Activated T-helper 1 cell treated with Interleukin-2 at 50 U/mL for 16 hours (primary cell): ENCODE data around the gene NABP1.
"Not testable (repeated sequence)": the region's sequence is repeated elsewhere in the genome, so short reads cannot be mapped to it uniquely, and the experiment has no call there.

Source experiments
- DNase-seq: peaks from one replicate; pipeline ENCODE4 v3.0.0-alpha.2; 2020; ENCODE audit warnings: low read depth

Gene NABP1, protein sequence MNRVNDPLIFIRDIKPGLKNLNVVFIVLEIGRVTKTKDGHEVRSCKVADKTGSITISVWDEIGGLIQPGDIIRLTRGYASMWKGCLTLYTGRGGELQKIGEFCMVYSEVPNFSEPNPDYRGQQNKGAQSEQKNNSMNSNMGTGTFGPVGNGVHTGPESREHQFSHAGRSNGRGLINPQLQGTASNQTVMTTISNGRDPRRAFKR

GRCh38 chr2:191677646-191678436 is at the start of gene NABP1:
NABP1 (plus strand) TSS chr2:191678136; CDS start chr2:191678615, 479 bp downstream.
- DNase-seq, result peak; percentile 99

GRCh38 chr2:191629001-191629453 is 48.9 kb upstream of the NABP1 start:
- no peak for DNase-seq

- no peak for DNase-seq
Measured at GRCh38 chr2:191629976-191630712, 47.8 kb upstream of the NABP1 start.

DNA sequence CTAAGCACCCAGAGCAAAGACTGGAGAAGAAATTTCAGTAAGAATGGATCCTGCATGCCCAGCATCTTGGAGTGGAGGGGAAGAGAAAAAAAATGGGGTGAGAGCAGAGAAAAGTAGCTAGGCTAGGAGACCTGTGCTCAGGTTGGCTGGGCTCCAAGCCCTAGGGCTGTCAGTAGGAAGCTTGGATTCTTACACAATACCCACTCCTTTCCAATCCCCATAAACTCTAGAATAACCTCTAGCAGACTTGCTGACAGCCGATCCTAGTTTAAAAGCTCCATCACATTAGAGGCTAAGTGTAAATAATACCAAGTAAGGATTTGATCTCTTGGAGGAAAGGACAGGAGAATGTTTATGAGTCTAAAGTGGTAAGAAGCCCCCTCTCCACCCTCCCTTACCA is 46.2 kb upstream of the NABP1 start:
- DNase-seq, result no peak

DNA sequence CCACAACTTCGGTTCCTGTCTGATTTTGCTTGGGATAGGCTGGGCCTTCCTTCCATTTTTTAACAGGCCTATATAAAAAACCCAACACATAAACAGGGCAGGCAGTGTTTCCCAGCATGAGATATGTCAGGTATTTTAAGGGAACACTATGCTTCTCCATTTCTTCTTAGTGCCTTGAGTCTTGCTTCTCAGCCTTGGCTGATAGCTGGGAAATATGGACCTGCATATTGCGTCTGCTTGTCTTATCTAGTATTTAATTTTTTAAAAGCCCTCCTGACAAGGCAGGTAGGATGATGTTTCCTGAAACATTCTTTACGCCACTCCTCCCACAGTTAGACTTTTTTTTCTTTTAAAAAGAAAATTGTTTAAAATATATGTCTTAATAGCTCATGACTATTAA is 45.5 kb upstream of the NABP1 start:
- DNase-seq, result no peak

- no peak for DNase-seq
Measured at GRCh38 chr2:191634791-191635190, 43.1 kb upstream of the NABP1 start.

- no peak for DNase-seq
Measured at GRCh38 chr2:191635333-191636234, 42.4 kb upstream of the NABP1 start.

DNA sequence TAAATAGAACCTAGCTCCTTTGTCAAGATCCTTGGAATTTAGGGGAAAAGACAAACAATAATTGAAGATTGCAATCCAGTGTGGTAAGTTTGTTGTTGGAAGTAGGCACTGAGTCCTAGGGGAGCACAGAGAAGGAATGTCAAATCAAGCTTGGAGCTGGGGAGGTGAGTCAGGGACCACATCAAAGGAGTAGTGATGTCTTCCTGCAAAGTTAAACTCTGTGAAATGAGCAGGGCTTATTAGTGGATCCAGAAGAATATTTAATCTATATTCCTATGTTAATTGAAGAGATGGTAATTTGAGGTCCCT is 41.7 kb upstream of the NABP1 start:
- DNase-seq, result no peak

DNA sequence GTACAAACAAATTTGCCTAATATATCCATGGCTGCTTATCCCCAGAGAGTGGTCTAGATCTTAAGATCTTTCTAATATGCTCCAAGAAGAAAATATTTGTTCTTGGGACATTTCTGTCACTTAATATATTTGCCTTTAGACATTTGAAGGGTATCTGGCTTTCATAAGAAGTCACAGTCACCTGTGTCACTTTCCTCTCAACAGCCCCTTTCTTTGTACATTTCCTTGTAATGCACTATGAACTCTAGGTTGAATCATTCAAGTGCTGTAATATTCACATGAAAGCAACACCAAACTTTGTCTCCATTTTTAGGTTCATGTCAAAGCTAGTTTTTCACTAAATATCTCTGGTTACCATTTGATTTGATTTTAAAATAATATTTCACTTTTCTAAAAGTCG is 41.4 kb upstream of the NABP1 start:
- no peak for DNase-seq

DNA sequence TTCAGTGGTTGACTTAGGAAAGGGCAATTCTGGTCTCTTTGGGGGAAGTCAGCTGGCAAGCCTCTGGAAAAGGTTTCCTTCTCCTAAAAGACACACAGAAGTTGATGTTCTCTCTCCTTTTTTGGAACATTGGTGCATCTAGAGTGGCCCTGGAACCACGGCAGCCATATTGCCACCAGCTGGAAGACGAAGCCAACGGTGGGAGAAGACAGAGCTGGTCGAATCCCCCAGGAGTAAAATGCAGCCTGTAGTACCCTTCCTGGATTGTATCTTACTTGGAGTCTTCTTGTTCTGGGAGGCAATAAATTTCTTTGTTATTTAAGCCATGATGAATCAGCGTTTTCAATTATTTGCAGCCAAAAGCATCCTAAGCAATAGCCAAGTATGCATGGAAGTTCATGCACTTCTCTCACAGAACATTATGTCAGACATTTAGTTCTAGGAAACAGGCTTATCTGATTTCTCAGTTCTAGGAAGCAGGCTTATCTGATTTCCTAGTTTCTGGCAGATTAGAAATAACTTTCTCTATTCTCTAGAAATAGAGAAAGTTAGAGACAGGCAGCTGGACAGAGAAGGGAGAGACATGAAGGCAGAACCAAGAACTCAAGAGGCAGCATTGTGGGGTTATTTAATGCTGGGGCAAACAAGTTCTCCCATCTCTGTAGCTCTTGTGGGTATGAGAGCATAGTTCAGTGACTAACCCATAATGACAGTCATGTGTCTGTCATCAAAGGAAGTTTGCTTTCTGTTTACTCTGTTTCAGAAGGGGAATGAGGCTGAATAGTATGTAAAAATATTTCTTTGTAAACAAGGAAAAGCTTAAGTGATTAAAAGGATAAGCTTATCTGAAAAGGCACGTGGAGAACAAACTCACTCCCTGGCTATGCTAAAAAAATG is 40.5 kb upstream of the NABP1 start:
- no peak for DNase-seq

- DNase-seq, result no peak
Measured at GRCh38 chr2:191638079-191638801, 39.7 kb upstream of the NABP1 start.

DNA sequence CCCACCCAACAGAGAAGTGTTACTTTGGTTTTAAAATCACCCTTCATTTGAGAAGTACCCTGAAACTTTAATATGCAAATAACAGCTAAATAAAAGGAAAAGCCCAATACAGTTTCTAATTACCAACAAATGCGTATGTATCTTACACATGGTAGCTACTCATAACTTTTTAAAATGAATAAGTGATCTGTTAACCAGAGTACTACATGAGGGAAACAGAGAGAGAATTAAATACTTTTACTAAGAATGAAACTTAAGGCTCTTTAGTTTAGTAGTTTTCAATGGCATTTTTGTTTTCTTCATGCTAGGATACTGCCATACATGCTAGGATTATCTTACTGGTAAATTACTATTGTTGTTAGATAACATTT is 39.1 kb upstream of the NABP1 start:
- DNase-seq, result no peak

DNA sequence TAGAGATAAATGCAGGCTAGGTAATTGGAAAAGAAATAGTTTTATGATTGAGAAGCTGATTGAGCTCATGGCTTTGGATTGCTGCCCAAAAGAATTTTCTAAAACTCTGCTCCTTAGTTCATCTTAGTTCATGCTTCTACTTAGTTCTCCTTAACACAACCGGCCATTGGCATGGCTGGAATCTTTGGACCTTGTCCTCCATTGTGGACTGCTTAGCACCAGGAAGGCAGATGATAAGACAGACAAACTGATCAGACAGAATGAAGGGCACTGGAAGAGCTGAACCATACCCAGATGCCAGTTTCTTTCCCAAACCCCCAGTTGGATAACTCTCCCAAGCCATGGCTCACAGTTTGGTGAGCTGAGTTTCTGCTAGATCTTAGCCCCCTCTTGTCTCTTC is 36.3 kb upstream of the NABP1 start:
- DNase-seq, result no peak

DNA sequence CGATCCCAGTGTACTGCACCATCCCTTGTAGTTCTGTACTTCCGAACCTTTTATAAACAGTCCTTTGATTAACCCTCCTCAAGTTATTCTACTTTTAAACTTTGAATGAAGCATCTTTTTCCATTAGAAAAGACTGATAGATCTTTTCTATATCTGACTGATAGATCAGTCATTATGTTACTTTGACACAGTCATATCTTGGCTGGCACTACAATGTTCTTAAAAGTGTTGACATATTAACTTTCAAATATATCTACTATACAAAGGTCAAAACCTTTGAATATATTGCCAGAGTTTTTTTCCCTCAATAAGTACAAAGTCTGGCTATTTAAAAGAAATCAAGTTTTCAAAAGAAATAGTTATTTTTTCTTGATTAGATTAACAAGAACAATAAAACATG is 35.4 kb upstream of the NABP1 start:
- DNase-seq, result no peak

GRCh38 chr2:191643429-191643828 is 34.5 kb upstream of the NABP1 start:
- DNase-seq, result no peak

DNA sequence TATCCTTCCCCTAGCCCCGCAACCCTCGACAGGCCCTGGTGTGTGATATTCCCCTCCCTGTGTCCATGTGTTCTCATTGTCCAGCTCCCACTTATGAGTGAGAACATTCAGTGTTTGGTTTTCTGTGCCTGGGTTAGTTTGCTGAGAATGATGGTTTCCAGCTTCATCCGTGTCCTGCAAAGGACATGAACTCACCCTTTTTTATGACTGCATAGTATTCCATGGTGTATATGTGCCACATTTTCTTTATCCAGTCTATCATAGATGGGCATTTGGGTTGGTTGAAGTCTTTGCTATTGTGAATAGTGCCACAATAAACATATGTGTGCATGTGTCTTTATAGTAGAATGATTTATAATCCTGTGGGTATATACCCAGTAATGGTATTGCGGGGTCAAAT is 33.3 kb upstream of the NABP1 start:
- DNase-seq, result not testable (repeated sequence)

- no peak for DNase-seq
Measured at GRCh38 chr2:191645032-191645431, 32.9 kb upstream of the NABP1 start.

DNA sequence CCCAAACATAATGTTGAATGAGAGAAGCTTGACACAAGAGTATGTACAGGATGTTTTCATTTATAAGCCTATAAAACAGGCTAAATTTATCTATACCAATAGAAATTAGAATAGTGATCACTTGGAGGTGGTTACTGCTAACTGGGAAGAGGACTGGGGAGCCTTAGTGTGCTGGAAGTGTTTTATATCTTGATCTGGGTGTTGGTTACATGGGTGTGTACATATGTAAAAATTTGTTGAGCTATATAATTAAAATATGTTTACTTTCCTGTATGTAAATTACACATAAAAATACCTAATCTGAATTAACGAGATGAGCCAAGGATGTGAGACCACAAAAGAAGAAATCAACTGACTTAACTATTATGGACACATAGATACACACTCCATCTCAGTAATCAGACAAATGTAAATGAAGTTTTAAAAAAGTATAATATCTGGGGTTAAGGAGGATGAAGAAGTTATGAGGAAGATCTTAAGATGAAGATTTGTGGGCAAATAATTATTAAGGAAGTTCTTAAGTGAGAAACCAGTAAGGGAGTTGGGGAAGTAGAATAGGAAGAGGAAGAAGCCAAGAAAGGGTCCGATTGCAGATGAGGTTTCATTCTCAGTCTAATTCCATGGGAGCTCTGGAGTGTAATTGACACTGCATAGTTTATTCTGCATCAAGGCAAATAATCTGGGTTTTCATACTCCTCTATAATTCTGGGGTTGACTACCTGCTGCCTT is 32.3 kb upstream of the NABP1 start:
- no peak for DNase-seq

DNA sequence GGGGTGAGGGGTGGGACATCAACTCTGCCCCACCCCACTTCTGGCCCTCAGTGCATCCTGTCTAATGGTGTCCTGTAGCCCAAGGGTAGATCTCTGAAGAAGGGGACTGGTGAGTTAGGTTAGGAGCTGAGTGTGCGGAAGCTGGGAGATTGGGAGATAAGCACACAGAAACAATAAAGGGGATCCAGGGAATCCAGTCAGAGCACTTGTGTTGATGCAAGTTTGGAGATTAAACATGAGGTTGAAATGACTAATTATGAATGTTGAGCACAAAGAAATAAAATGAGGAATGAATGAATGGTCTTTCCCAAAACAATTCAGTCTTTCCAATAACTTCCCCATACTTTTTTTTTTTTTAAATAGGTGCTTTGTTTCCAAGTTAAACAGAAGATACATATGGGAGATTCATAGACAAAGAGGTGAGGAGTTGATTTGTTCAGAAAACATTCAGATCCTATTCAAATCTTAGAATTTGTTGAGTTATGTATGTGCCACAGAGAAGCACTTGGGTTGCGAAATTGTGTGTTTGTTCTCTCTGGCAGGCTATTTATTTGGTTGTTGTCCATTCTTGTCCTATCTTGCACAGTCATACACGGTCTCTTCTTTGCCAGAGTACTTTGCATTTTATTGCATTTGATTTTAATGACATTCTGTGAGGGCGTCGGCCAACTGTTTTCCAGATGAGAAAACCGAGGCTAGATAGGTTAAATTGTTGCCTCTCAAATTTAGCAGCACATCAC is 31.6 kb upstream of the NABP1 start:
- DNase-seq, result no peak
